ENCODE measurements around the gene CADPS.

CADPS gene

GRCh38 chr3:62873761-62874710 lies 1.2 kb downstream of the CADPS start:
- DNase-seq (ENCODE audit: low read depth in 1 of 2, low spot score in 1 of 2): no peak

DNA sequence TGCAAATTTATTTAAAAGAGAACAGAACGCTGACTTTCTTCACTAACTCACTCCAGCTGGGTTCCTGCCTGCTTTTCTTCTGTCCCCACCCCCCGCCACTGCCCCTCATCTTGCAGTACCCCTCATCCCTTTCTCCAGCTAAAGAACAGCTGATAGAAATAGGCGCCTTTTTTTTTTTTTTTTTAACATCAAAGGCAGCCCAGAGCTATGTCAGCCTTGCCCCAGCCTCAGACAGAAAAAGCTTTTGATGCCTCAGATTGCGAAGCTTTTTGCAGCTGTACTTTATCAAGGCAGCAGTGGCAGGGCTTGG lies 1.8 kb downstream of the CADPS start:
- DNase-seq (ENCODE audit: low read depth in 1 of 2, low spot score in 1 of 2): no peak

GRCh38 chr3:62872318-62872717 lies 2.9 kb downstream of the CADPS start:
- no peak for DNase-seq (ENCODE audit: low read depth in 1 of 2, low spot score in 1 of 2)

DNA sequence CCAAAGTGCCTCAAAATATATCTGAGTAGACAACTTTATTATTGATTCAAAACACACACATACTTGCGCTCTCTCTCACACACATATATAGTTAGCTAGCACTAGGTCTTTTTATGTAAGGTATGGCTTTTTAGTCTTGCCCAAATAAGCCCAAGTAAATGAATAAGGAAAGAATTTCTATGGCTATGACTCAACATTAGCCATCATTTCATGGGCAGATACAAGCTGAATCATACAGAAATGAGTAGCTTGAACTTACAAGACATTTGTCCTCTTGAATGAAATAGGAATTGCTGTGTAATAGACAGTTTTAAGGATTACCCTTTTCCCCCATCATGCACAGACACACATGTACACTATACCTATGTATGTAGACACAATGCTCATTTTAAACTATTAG lies 4.9 kb downstream of the CADPS start:
- no peak for DNase-seq (ENCODE audit: low read depth in 1 of 2, low spot score in 1 of 2)

DNA sequence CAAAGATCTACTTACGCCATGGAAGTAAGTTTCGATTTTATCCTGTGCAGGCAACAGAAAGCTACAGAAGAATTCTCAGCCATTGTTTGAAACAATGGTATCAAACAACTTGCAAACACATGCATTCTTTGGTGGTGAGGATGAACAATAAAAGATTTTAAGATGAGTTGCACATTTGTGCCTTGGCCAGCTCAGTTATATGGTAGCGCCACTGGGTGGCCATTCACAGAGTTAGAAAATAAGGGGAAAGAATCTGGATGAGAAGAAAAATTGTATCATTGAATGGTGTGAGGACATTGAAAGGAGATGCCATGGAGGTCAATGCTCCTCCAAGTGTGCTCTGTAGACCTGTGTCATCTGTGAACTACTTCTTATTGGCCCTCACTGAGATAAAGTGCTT lies 11.6 kb downstream of the CADPS start:
- no peak for DNase-seq (ENCODE audit: low read depth in 1 of 2, low spot score in 1 of 2)

DNA sequence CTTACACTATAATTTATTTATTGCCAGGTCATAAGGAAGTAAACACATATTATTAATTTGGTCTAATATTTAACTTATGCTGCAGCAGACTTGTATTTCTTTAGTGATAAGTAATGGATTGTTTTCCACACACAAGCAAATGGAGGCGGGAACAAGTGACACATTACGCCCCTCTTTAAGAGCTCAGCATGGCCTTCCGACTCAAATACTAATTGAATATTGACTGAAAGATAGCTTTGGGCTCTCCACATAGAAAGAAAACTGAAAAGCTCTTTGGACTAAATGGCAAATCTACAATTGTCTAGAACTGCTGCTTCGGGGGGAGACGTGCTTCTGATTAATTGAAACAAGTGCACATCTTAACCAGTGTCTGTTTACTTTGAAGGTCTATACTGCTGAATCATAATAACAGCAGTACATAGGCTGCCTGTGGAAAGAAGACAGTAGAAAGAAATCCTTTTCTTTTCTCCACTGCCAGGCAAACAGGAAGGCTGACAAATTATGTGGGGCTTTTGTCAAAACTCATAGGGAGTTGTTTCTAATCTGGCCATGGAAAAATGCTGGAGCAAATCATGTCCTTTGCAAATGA lies 15.9 kb downstream of the CADPS start:
- DNase-seq (ENCODE audit: low read depth in 1 of 2, low spot score in 1 of 2): no peak

GRCh38 chr3:62845996-62846395 lies 29.2 kb downstream of the CADPS start:
- no peak for DNase-seq (ENCODE audit: low read depth in 1 of 2, low spot score in 1 of 2)

DNA sequence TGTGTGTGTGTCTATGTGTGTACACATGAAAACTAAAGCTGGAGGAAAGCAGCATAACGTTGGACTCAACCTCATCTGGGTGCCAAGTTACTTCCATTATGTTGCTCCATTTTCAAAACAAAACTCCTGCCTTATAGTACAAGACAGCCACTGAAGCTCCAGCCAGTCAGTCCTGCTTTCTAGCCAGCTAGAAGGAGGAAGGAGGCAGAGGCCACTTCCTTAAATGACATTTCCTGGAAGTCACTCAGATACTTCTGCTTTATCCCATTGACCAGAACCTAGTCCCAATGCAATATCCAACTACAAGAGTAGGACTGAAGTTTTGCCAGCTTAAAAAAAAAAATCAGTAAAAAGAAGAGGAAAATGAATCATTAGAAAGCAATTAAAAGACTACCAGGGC lies 31.7 kb downstream of the CADPS start:
- no peak for DNase-seq (ENCODE audit: low read depth in 1 of 2, low spot score in 1 of 2)

GRCh38 chr3:62839748-62840147 lies 35.5 kb downstream of the CADPS start:
- DNase-seq (ENCODE audit: low read depth in 1 of 2, low spot score in 1 of 2): no peak

DNA sequence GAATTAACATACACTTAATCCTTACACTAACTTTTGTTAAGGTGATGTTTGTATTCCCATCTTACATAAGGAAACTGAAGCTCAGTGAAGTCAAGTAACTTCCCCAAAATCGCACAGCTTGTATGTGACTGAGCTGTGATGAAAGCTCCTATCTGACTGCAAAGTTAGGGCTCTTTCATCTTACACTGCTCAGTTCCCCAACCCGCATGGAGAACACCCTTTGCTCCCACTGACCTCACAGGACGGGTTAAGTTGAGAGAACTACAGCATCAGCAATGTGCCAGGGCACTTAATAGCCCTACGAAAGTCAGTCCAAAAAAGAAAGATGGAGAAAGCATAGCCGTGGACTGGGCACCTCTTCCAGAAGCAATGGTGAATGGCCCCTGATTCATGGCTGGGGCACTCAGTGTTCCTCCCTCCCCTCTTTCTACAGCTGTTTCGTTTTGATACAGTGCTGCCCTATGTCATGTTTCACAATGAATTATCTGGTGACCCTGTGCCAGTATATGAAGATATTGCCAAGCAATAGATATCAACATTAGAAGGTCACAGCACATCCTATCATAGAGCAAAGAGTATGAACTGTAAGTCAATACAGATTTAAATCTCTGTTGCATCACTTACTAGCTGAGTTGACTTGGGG lies 38.0 kb downstream of the CADPS start:
- DNase-seq (ENCODE audit: low read depth in 1 of 2, low spot score in 1 of 2): no peak

- no peak for DNase-seq (ENCODE audit: low read depth in 1 of 2, low spot score in 1 of 2)
Observed at GRCh38 chr3:62835554-62836236, 39.5 kb downstream of the CADPS start.

DNA sequence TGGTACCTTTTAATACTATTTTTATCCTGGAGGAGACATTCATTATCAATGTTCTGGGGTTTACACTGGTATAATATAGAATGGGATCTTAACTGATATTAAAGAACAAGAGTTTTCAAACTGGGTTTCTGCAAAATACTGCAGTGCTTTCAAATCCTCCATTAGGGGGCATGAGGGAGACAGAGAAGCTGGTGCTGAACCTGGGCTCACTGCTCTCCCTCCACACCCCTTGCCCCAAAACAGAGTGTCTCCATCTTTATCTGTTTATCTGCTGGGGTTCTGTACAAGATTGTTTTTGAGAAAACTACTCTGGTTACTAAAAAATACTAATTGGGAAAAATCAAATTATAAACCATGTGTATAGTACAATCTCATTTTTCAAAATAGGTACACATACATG lies 41.7 kb downstream of the CADPS start:
- DNase-seq (ENCODE audit: low read depth in 1 of 2, low spot score in 1 of 2): no peak

GRCh38 chr3:62832553-62832952 lies 42.7 kb downstream of the CADPS start:
- DNase-seq (ENCODE audit: low read depth in 1 of 2, low spot score in 1 of 2): no peak

DNA sequence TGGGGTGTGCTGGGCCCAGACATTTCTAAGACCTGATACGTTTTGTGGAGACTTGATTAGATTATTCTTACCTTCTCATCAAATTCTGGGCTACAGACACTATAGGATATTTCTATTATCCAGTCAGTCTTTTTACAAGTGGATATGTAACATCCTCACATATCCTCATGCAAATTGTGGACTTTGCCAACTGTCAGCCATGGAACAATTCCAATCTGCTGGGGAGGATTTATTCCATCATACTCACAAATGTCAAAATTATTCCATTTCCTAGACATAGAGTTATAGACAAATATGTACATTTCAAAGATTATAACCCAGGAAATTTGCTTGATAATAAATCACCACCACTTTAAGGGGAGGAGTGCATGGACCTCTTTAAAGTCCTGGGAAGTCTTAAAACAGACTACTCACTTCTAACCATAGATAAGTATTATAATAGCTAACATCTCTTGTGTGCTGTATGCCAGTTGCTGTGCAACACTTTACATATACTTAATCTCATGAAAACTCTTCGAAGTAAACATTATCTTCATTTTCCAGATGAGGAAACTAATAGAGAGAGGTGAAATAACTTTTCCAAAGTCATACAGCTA lies 44.4 kb downstream of the CADPS start:
- DNase-seq (ENCODE audit: low read depth in 1 of 2, low spot score in 1 of 2): no peak

GRCh38 chr3:62827550-62827949 lies 47.7 kb downstream of the CADPS start:
- DNase-seq (ENCODE audit: low read depth in 1 of 2, low spot score in 1 of 2): no peak

DNA sequence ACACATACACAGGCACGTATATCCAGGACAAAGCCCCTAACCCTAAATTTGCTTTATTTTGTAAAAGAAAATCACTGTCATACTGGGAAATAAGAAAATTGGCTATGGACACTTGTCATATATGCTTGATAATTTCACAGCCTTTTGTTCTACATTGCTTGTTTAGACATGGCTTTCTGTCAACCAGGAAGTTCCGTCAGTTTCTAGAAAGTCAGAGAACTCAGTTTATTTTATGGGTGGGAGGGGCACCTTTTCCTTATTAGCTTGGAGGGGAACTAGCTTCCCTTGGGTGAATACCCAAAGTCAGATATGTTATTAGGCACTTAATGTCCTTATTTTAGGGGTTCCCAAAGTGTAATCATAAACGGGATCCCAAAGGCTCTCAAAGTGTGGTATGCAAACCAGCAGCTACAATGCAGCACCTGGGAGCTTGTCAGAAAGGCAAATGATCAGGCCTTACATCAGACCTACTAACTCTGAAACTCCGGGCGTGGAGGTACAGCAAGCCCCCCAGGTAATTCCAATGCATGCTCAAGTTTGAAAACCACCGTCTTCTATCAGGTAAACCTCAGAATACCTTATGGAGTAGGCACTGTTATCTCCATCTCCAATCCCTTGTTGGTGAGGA lies 50.1 kb downstream of the CADPS start:
- DNase-seq (ENCODE audit: low read depth in 1 of 2, low spot score in 1 of 2): no peak

DNA sequence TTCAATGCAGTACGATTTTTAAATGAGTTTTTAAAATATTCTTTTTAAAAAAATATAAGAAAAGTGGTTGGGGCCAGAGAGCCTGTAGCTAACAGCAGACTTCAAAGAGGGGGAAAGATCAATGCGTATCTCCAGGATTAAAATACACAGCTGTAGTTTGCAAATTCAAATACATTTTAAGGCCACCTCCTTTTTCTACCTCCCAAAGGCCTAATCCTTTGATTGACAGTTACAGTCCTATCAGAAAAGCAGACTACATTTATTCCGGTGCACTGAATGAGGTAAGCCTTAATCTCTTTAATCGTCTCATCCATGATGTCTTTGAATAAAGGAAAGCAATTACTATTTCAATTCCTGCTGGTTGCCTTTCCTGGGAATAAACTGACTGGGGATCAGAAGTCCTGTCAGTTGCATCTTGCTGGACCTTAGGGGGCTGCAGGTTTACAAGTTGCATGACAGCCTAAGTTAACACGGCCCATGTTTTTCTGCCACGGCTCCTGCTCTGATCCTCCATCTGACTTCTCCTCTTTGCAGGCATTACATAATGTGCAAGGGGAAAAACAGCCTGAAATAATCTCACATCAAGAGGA lies 51.7 kb downstream of the CADPS start:
- no peak for DNase-seq (ENCODE audit: low read depth in 1 of 2, low spot score in 1 of 2)

- no peak for DNase-seq (ENCODE audit: low read depth in 1 of 2, low spot score in 1 of 2)
Observed at GRCh38 chr3:62822905-62823304, 52.3 kb downstream of the CADPS start.

- DNase-seq (ENCODE audit: low read depth in 1 of 2, low spot score in 1 of 2): no peak
Observed at GRCh38 chr3:62818347-62818746, 56.9 kb downstream of the CADPS start.

DNA sequence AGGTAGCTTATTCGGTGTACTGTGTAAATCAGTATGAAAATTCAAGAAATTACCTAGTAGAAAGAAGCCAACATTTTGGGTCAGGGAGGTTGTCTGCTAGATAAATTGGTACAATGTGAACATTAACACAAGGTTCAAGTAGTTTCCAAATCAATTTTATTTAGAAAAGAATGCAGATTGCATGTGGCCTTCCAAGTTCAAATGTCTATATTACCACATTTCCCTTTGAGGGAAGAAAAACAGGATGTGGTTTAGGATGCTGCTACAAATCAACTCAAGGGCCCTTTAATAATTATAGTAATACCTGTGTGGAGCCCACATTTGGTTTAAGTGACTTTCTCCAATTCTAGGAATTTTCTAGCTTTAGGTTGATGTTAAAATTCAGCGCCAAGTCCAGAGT lies 57.5 kb downstream of the CADPS start:
- DNase-seq (ENCODE audit: low read depth in 1 of 2, low spot score in 1 of 2): no peak

DNA sequence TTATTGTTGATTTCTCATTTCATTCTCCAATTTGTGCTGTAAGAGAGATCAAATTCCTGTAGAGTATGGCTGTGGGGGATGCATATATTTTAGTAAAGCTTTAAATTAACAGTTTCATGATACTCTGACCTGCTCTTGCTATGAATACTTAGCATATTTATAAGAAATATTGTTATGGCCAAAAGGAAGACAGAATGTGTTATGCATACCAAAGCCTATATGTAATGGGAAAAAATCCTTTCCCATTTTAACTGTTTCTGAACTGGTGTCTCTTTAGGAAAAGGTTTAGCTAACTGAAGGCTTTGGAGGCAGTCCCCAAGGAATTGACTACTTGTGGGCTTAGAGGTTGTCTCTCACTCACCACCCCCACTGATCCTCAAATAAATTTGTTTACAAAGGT lies 59.2 kb downstream of the CADPS start:
- no peak for DNase-seq (ENCODE audit: low read depth in 1 of 2, low spot score in 1 of 2)
